Measurements from ENCODE around the gene SEBOX.

SEBOX gene

DNA sequence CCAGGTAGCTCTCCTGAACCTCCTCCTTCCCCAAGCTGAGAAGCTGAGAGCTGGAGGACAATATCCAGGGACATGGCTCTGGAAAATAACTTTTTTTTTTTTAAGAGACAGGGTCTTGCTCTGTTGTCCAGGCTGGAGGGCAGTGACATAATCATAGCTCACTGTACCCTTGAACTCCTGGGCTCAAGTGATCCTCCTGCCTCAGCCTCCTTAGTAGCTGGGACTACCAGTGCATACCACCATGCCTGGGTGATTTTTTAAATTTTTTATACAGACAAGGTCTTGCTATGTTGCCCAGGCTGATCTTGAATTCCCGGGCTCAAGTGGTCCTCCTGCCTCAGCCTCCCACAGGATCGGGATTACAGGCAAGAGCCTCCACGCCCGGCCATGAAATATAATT, 34.8 kb upstream of the SEBOX start:
- DNase-seq (ENCODE audit: low read depth): no peak
- H3K4me3 ChIP-seq (ENCODE audit: low read length): no peak overlapping the region
- TF ChIP-seq, protein P1, sequence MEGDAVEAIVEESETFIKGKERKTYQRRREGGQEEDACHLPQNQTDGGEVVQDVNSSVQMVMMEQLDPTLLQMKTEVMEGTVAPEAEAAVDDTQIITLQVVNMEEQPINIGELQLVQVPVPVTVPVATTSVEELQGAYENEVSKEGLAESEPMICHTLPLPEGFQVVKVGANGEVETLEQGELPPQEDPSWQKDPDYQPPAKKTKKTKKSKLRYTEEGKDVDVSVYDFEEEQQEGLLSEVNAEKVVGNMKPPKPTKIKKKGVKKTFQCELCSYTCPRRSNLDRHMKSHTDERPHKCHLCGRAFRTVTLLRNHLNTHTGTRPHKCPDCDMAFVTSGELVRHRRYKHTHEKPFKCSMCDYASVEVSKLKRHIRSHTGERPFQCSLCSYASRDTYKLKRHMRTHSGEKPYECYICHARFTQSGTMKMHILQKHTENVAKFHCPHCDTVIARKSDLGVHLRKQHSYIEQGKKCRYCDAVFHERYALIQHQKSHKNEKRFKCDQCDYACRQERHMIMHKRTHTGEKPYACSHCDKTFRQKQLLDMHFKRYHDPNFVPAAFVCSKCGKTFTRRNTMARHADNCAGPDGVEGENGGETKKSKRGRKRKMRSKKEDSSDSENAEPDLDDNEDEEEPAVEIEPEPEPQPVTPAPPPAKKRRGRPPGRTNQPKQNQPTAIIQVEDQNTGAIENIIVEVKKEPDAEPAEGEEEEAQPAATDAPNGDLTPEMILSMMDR (IDR thresholded peaks at IDR 0.05; ENCODE audit: insufficient read depth, low read depth, low read length, missing control alignments): no peak

DNA sequence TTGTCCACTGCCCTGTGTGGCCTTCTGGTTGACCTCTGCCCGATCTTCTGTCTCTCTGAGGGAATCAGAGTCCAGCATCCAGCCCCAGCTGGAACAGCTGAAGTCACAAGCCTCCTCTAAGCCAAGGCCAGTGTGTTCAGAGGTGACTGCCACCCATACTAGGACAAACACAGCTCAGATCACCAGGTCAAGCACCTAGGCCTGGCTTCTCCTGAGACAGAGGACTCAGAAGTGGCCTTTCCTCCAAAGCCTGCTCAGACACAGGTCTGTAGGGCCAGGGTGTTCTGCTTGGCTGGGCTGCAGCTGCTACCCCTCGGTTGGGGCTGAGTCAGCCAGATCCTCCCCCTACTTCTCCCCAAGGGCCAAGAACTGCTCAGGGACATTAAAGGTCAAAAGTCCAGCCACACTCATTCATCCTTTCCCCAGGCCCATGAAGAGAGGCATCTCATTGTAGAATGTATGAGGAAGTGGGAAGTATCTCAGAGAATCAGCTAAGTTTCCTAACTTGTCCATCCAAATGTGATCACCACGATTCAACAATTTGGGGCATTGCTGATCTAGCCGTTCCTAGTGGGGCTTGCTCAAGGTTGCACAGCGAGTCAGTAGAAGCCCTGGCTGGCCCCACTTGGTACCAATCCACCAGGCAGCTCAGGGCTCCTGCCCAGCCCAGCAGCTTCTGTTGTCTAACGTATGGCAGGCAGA, 33.4 kb upstream of the SEBOX start:
- no peak overlapping the region for H3K4me3 ChIP-seq (ENCODE audit: low read length)
- TF ChIP-seq, protein P1 (IDR thresholded peaks at IDR 0.05; ENCODE audit: insufficient read depth, low read depth, low read length, missing control alignments): no peak
- DNase-seq (ENCODE audit: low read depth): no peak

- TF ChIP-seq, protein P1 (IDR thresholded peaks at IDR 0.05; ENCODE audit: insufficient read depth, low read depth, low read length, missing control alignments): no peak
- H3K4me3 ChIP-seq (ENCODE audit: low read length): no peak overlapping the region
- no peak for DNase-seq (ENCODE audit: low read depth)
These were observed 32.8 kb upstream of the SEBOX start for GRCh38 chr17:28397687-28398279.

- no peak for DNase-seq (ENCODE audit: low read depth)
- H3K4me3 ChIP-seq (ENCODE audit: low read length): no peak overlapping the region
- TF ChIP-seq, protein P1 (IDR thresholded peaks at IDR 0.05; ENCODE audit: insufficient read depth, low read depth, low read length, missing control alignments): no peak
These were observed 32.3 kb upstream of the SEBOX start for GRCh38 chr17:28397275-28397674.

DNA sequence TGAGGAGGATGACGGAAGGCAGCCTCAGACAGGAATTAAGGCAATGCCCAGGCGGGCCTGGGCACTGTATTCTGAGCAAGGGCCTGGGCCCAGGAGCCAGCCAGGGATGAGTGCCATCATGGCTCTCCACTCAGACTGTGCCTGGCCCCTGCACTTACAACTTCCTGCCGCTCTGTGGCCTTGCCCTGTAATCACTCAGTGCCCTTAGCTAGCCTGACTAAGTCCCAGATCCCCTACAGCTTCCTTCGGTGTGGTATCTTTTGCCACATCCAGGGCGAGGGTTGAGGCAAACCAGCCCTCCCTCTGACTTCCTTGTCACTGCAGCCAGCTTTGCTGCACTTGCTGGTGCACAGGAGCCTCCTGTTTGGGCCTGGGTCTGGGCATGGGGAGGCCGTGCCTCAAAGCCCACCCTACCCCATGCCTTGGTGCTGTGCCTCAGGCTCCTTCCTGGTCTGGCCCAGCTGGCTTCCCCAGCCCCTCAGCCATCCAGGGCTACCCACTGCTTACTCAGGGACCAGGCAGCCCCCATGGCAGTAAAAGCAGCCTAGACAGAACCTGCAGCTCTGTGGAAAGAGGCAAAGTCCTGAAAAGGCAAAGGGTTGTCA, 31.7 kb upstream of the SEBOX start:
- DNase-seq (ENCODE audit: low read depth): no peak
- TF ChIP-seq, protein P1 (IDR thresholded peaks at IDR 0.05; ENCODE audit: insufficient read depth, low read depth, low read length, missing control alignments): no peak
- H3K4me3 ChIP-seq (ENCODE audit: low read length): no peak overlapping the region

GRCh38 chr17:28395968-28396367, 31.0 kb upstream of the SEBOX start:
- TF ChIP-seq, protein P1 (IDR thresholded peaks at IDR 0.05; ENCODE audit: insufficient read depth, low read depth, low read length, missing control alignments): no peak
- H3K4me3 ChIP-seq (ENCODE audit: low read length): no peak overlapping the region
- DNase-seq (ENCODE audit: low read depth): no peak
